ENCODE results near the gene PDE10A.

PDE10A gene

GRCh38 chr6:165692106-165692653 lies 29.1 kb upstream of the PDE10A start:
- DNase-seq (ENCODE audit: low read depth): no peak
- H3K4me3 ChIP-seq (ENCODE audit: low read length): no peak overlapping the region
- TF ChIP-seq CTCF (IDR thresholded peaks at IDR 0.05; ENCODE audit: insufficient read depth, low read depth, low read length, missing control alignments): no peak

- DNase-seq (ENCODE audit: low read depth): no peak
- TF ChIP-seq CTCF (IDR thresholded peaks at IDR 0.05; ENCODE audit: insufficient read depth, low read depth, low read length, missing control alignments): no peak
- no peak overlapping the region for H3K4me3 ChIP-seq (ENCODE audit: low read length)
Measured at GRCh38 chr6:165689699-165690098, 26.7 kb upstream of the PDE10A start.

- no peak for DNase-seq (ENCODE audit: low read depth)
- no peak for TF ChIP-seq CTCF (IDR thresholded peaks at IDR 0.05; ENCODE audit: insufficient read depth, low read depth, low read length, missing control alignments)
- no peak overlapping the region for H3K4me3 ChIP-seq (ENCODE audit: low read length)
Measured at GRCh38 chr6:165686596-165687365, 23.7 kb upstream of the PDE10A start.

- no peak for DNase-seq (ENCODE audit: low read depth)
- TF ChIP-seq CTCF (IDR thresholded peaks at IDR 0.05; ENCODE audit: insufficient read depth, low read depth, low read length, missing control alignments): no peak
- H3K4me3 ChIP-seq (ENCODE audit: low read length): no peak overlapping the region
Measured at GRCh38 chr6:165685302-165685701, 22.3 kb upstream of the PDE10A start.

- no peak overlapping the region for H3K4me3 ChIP-seq (ENCODE audit: low read length)
- no peak for DNase-seq (ENCODE audit: low read depth)
Measured at GRCh38 chr6:165684333-165684732, 21.3 kb upstream of the PDE10A start.

GRCh38 chr6:165680975-165681374 lies 17.9 kb upstream of the PDE10A start:
- no peak overlapping the region for H3K4me3 ChIP-seq (ENCODE audit: low read length)
- no peak for TF ChIP-seq CTCF (IDR thresholded peaks at IDR 0.05; ENCODE audit: insufficient read depth, low read depth, low read length, missing control alignments)
- no peak for DNase-seq (ENCODE audit: low read depth)

More at GRCh38 chr6:165684333-165684732, 21.3 kb upstream of the PDE10A start:
- TF ChIP-seq CTCF (IDR thresholded peaks at IDR 0.05; ENCODE audit: insufficient read depth, low read depth, low read length, missing control alignments): no peak

- no peak for TF ChIP-seq CTCF (IDR thresholded peaks at IDR 0.05; ENCODE audit: insufficient read depth, low read depth, low read length, missing control alignments)
- DNase-seq (ENCODE audit: low read depth): no peak
- no peak overlapping the region for H3K4me3 ChIP-seq (ENCODE audit: low read length)
Measured at GRCh38 chr6:165679326-165679725, 16.3 kb upstream of the PDE10A start.

Measured in epithelial cell of esophagus (primary cell).